A673 (cell line): Measurements from ENCODE around the gene UVRAG.

Source experiments
- EZH2 ChIP-seq: fragments of 200-600 bp; sonication (generic); IDR thresholded peaks from 2 replicates; pipeline ENCODE4 v1.6.1; 2017; ENCODE audit warnings: borderline replicate concordance, low read depth, mild to moderate bottlenecking, mixed read lengths, antibody characterized with exemption, low read length; ENCODE audit not compliant: poor library complexity, severe bottlenecking
- TF ChIP-seq, protein P1 (sequence below): fragments of 300-800, 200-600 bp; sonication (generic); conservative IDR thresholded peaks from 2 replicates; pipeline ENCODE4 v1.5.1; 2017; ENCODE audit warnings: low read depth, mild to moderate bottlenecking, antibody characterized with exemption, low read length, moderate library complexity, mixed read lengths

DNA sequence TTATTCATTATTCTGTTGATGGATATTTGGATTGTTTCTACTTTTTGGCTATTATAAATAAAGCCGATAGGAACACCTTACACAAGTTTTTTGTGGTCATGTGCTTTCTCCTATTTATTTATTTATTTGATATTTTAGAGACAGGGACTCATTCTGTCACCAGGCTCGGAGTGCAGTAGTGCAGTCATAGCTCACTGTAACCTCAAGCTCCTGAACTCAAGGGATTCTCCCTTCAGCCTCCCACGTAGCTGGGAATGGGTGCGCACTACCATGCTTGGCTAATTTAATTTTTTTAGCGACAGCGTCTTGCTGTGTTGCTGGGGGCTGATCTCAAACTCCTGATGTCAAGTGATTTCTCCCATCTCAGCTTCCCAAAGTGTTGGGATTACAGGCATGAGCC, 135.1 kb downstream of the UVRAG start:
- TF ChIP-seq, protein P1, sequence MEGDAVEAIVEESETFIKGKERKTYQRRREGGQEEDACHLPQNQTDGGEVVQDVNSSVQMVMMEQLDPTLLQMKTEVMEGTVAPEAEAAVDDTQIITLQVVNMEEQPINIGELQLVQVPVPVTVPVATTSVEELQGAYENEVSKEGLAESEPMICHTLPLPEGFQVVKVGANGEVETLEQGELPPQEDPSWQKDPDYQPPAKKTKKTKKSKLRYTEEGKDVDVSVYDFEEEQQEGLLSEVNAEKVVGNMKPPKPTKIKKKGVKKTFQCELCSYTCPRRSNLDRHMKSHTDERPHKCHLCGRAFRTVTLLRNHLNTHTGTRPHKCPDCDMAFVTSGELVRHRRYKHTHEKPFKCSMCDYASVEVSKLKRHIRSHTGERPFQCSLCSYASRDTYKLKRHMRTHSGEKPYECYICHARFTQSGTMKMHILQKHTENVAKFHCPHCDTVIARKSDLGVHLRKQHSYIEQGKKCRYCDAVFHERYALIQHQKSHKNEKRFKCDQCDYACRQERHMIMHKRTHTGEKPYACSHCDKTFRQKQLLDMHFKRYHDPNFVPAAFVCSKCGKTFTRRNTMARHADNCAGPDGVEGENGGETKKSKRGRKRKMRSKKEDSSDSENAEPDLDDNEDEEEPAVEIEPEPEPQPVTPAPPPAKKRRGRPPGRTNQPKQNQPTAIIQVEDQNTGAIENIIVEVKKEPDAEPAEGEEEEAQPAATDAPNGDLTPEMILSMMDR, result no peak
- TF ChIP-seq EZH2, result no peak
